Right renal pelvis (tissue), 4 donors: ENCODE results near the gene PSME3. TPM values are rescaled to one million over a fixed set of nuclear protein-coding genes. Genes with fewer than 3 reads are reported as not detected.

ENCODE experiments used
- polyA plus RNA-seq, 4 donors: library from polyadenylated mRNA; unstranded; fragments of 120-200 nt; gene quantifications; one replicate each; pipeline ENCODE4 v1.2.1, GENCODE V29; 2013; ENCODE audit not compliant: insufficient read length in 4 of 4

Gene PSME3
- polyA plus RNA-seq, 4 donors = 107 to 121 (median 119) TPM

Other genes with a start within 250 kb of the PSME3 start
- 10 to 100 TPM; 42.5 to 46.6 (median 44.4) TPM for gene RETREG3, start 224.0 kb upstream of the PSME3 start, polyA plus RNA-seq
- gene TUBG1, start 223.7 kb upstream of the PSME3 start, polyA plus RNA-seq = 10 to 100 TPM; 55.8 to 66.1 (median 59.4) TPM
- gene TUBG2, start 174.1 kb upstream of the PSME3 start, polyA plus RNA-seq = 10 to 100 TPM; 21.6 to 28.1 (median 25.9) TPM
- gene PLEKHH3, start 156.4 kb upstream of the PSME3 start, polyA plus RNA-seq = 10 to 100 TPM; 13.5 to 19.4 (median 15.1) TPM
- 1 to 10 TPM; 1.1 to 2.2 (median 1.3) TPM for gene CCR10, start 151.6 kb upstream of the PSME3 start, polyA plus RNA-seq
- gene CNTNAP1, start 150.9 kb upstream of the PSME3 start, polyA plus RNA-seq = 10 to 100 TPM in 1 of 4 donors, 1 to 10 TPM in 3; 8.4 to 10.1 (median 8.5) TPM
- gene EZH1, start 88.4 kb upstream of the PSME3 start, polyA plus RNA-seq = 10 to 100 TPM; 37.0 to 50.2 (median 45.4) TPM
- gene RAMP2, start 72.2 kb upstream of the PSME3 start, polyA plus RNA-seq = 100 to 1,000 TPM; 104 to 113 (median 110) TPM
- 10 to 100 TPM; 85.0 to 90.7 (median 88.9) TPM for gene VPS25, start 59.9 kb upstream of the PSME3 start, polyA plus RNA-seq
- 10 to 100 TPM; 11.3 to 14.7 (median 12.2) TPM for gene WNK4, start 52.8 kb upstream of the PSME3 start, polyA plus RNA-seq
- 100 to 1,000 TPM; 166 to 178 (median 172) TPM for gene COA3, start 34.7 kb upstream of the PSME3 start, polyA plus RNA-seq
- 1 to 10 TPM; 1.7 to 3.1 (median 2.0) TPM for gene CNTD1, start 34.5 kb upstream of the PSME3 start, polyA plus RNA-seq
- 10 to 100 TPM; 64.8 to 78.0 (median 69.2) TPM for gene BECN1, start 9.1 kb upstream of the PSME3 start, polyA plus RNA-seq
- 1 to 10 TPM in 3 of 4 donors, under 1 TPM in 1; 0.83 to 1.2 (median 1.2) TPM for gene AOC2, start 11.2 kb downstream of the PSME3 start, polyA plus RNA-seq
- 1 to 10 TPM; 5.3 to 7.5 (median 6.5) TPM for gene AOC3, start 17.8 kb downstream of the PSME3 start, polyA plus RNA-seq
- gene G6PC1, start 67.4 kb downstream of the PSME3 start, polyA plus RNA-seq = 1 to 10 TPM; 4.2 to 7.6 (median 4.9) TPM
- 10 to 100 TPM; 47.6 to 56.2 (median 52.2) TPM for gene AARSD1, start 131.1 kb downstream of the PSME3 start, polyA plus RNA-seq
- 1 to 10 TPM; 2.1 to 2.4 (median 2.2) TPM for gene PTGES3L, start 146.7 kb downstream of the PSME3 start, polyA plus RNA-seq
- gene RUNDC1, start 147.2 kb downstream of the PSME3 start, polyA plus RNA-seq = 10 to 100 TPM; 15.4 to 17.0 (median 15.8) TPM
- gene RPL27, start 165.0 kb downstream of the PSME3 start, polyA plus RNA-seq = 1,000 to 10,000 TPM; 1,352 to 1,628 (median 1,460) TPM
- gene IFI35, start 173.4 kb downstream of the PSME3 start, polyA plus RNA-seq = 10 to 100 TPM in 3 of 4 donors, 1 to 10 TPM in 1; 7.8 to 13.5 (median 10.6) TPM
- 100 to 1,000 TPM; 112 to 143 (median 120) TPM for gene VAT1, start 189.0 kb downstream of the PSME3 start, polyA plus RNA-seq
- gene RND2, start 191.8 kb downstream of the PSME3 start, polyA plus RNA-seq = 1 to 10 TPM; 2.9 to 3.8 (median 3.6) TPM